HL-60/S4 (cell line): ENCODE data around the gene CCND1.

Experiments
- in situ Hi-C: fragments of 300-500 bp; cut with MboI; formaldehyde crosslinking; loops from 2 replicates; pipeline ENCODE4 v1.14.3; 2022; ENCODE audit warnings: low sequenced_read_pairs

Gene CCND1

GRCh38 chr11:69640995-69641581 is at the start of gene CCND1:
Gene CCND1, plus strand, starts transcription at chr11:69641156. Its CDS starts 158 bp downstream, at chr11:69641314.
- in situ Hi-C loops = loop anchor here (5.0 kb wide), 1 partner anchor 349 kb away; the partner anchor contains the start of gene MYEOV

GRCh38 chr11:69592986-69593650 is 47.8 kb upstream of the CCND1 start:
- in situ Hi-C loops = no loop called here

- in situ Hi-C loops = no loop called here
Observed at GRCh38 chr11:69593851-69594250, 47.1 kb upstream of the CCND1 start.

GRCh38 chr11:69594481-69594880 is 46.5 kb upstream of the CCND1 start:
- in situ Hi-C loops = no loop called here

GRCh38 chr11:69595805-69596665 is 44.9 kb upstream of the CCND1 start:
- in situ Hi-C loops = no loop called here

GRCh38 chr11:69598147-69598546 is 42.8 kb upstream of the CCND1 start:
- in situ Hi-C loops = no loop called here

GRCh38 chr11:69599502-69599901 is 41.5 kb upstream of the CCND1 start:
- in situ Hi-C loops = no loop called here

GRCh38 chr11:69600001-69600400 is 41.0 kb upstream of the CCND1 start:
- in situ Hi-C loops = no loop called here

GRCh38 chr11:69601011-69601975 is 39.7 kb upstream of the CCND1 start:
- in situ Hi-C loops = no loop called here

GRCh38 chr11:69603111-69603836 is 37.7 kb upstream of the CCND1 start:
- in situ Hi-C loops = no loop called here

GRCh38 chr11:69604055-69604454 is 36.9 kb upstream of the CCND1 start:
- in situ Hi-C loops = no loop called here

GRCh38 chr11:69605737-69606526 is 35.0 kb upstream of the CCND1 start:
- in situ Hi-C loops = no loop called here

- in situ Hi-C loops = no loop called here
Observed at GRCh38 chr11:69609351-69609750, 31.6 kb upstream of the CCND1 start.

GRCh38 chr11:69611548-69612526 is 29.1 kb upstream of the CCND1 start:
- in situ Hi-C loops = no loop called here

GRCh38 chr11:69613594-69613993 is 27.4 kb upstream of the CCND1 start:
- in situ Hi-C loops = no loop called here

GRCh38 chr11:69614085-69614484 is 26.9 kb upstream of the CCND1 start:
- in situ Hi-C loops = no loop called here

- in situ Hi-C loops = no loop called here
Observed at GRCh38 chr11:69615545-69616278, 25.2 kb upstream of the CCND1 start.
